ENCODE results near the gene KRT31. TPM values are rescaled to one million over a fixed set of nuclear protein-coding genes. Genes with fewer than 3 reads are reported as not detected.

KRT31 gene
- total RNA-seq, 2 donors from 2014 or later, result not detected

GRCh38 chr17:41439375-41439774, 42.0 kb upstream of the KRT31 start:
- no peak overlapping the region for H3K27ac Mint-ChIP-seq
- H3K9me3 ChIP-seq (ENCODE audit: control insufficient read depth, low read length), result no peaks in the 10 kb centered on the region
- H3K27ac ChIP-seq (ENCODE audit: low read depth, low read length), result no peak overlapping the region
- H3K4me3 Mint-ChIP-seq, result no peak overlapping the region
- H3K9ac ChIP-seq (ENCODE audit: extremely low read depth, low read length, poor library complexity, severe bottlenecking), result no peak overlapping the region
- H3K4me3 ChIP-seq (ENCODE audit: low read length), result no peak overlapping the region
- H3K4me1 ChIP-seq (ENCODE audit: control insufficient read depth, insufficient read depth, low read length), result no peaks in the 10 kb centered on the region
- no peaks in the 10 kb centered on the region for H3K36me3 ChIP-seq (ENCODE audit: control insufficient read depth, insufficient read depth, low read length)
- TF ChIP-seq, protein P1, sequence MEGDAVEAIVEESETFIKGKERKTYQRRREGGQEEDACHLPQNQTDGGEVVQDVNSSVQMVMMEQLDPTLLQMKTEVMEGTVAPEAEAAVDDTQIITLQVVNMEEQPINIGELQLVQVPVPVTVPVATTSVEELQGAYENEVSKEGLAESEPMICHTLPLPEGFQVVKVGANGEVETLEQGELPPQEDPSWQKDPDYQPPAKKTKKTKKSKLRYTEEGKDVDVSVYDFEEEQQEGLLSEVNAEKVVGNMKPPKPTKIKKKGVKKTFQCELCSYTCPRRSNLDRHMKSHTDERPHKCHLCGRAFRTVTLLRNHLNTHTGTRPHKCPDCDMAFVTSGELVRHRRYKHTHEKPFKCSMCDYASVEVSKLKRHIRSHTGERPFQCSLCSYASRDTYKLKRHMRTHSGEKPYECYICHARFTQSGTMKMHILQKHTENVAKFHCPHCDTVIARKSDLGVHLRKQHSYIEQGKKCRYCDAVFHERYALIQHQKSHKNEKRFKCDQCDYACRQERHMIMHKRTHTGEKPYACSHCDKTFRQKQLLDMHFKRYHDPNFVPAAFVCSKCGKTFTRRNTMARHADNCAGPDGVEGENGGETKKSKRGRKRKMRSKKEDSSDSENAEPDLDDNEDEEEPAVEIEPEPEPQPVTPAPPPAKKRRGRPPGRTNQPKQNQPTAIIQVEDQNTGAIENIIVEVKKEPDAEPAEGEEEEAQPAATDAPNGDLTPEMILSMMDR (conservative IDR thresholded peaks at IDR 0.05), result no peak
- DNase-seq, result no peak
- H3K27me3 Mint-ChIP-seq (ENCODE audit: insufficient read depth), result peaks cover 6% of the 10 kb centered on the region
- no peaks in the 10 kb centered on the region for H3K4me1 Mint-ChIP-seq
- no peaks in the 10 kb centered on the region for H3K9me3 Mint-ChIP-seq
- WGBS, 2 experiments (ENCODE audit: insufficient coverage in 1 of 2, insufficient read length in 1 of 2), result 71 to 73% methylated on average over 5 of the region's 5 CpGs
- H3K27me3 ChIP-seq (ENCODE audit: control insufficient read depth, insufficient read depth, low read length, poor library complexity, severe bottlenecking), result no peaks in the 10 kb centered on the region
- no peaks in the 10 kb centered on the region for H3K36me3 Mint-ChIP-seq (ENCODE audit: low read depth)

DNA sequence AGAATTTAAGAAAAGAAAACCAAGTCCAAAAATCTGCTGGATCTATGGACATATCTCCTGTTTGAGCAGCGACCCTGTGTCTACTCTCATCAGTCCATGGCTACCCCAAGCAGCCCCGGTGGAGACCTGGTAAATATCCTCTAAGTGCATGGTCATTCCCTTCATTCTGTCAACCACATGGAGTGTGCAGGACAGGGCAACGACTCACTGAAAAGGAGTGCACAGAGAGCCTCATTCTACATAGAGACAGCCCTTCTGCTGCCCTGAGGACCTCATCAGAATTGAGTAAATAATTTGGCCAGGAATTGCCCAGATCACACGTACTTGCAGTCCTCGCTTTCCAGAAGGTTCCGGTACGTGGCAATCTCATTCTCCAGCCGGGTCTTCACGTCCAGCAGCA, 40.4 kb upstream of the KRT31 start:
- Mint-ChIP-seq H3K27me3 (ENCODE audit: insufficient read depth) (peaks cover 5% of the 10 kb centered on the region), H3K36me3 (ENCODE audit: low read depth) (no peaks in the 10 kb centered on the region), H3K4me3 (no peak overlapping the region), H3K4me1 (no peaks in the 10 kb centered on the region), H3K27ac (no peak overlapping the region), H3K9me3 (no peaks in the 10 kb centered on the region)
- Histone ChIP-seq H3K4me1 (ENCODE audit: control insufficient read depth, insufficient read depth, low read length) (no peaks in the 10 kb centered on the region), H3K9me3 (ENCODE audit: control insufficient read depth, low read length) (no peaks in the 10 kb centered on the region), H3K27me3 (ENCODE audit: control insufficient read depth, insufficient read depth, low read length, poor library complexity, severe bottlenecking) (no peaks in the 10 kb centered on the region), H3K9ac (ENCODE audit: extremely low read depth, low read length, poor library complexity, severe bottlenecking) (no peak overlapping the region), H3K4me3 (ENCODE audit: low read length) (no peak overlapping the region), H3K27ac (ENCODE audit: low read depth, low read length) (no peak overlapping the region), H3K36me3 (ENCODE audit: control insufficient read depth, insufficient read depth, low read length) (no peaks in the 10 kb centered on the region)
- 92 to 96% methylated on average over 9 of the region's 9 CpGs for WGBS, 2 experiments (ENCODE audit: insufficient coverage in 1 of 2, insufficient read length in 1 of 2)
- TF ChIP-seq, protein P1 (conservative IDR thresholded peaks at IDR 0.05), result no peak
- no peak for DNase-seq

- Mint-ChIP-seq H3K27me3 (ENCODE audit: insufficient read depth) (peaks cover 5% of the 10 kb centered on the region), H3K27ac (no peak overlapping the region), H3K4me1 (no peaks in the 10 kb centered on the region), H3K4me3 (no peak overlapping the region), H3K9me3 (no peaks in the 10 kb centered on the region), H3K36me3 (ENCODE audit: low read depth) (no peaks in the 10 kb centered on the region)
- Histone ChIP-seq H3K27me3 (ENCODE audit: control insufficient read depth, insufficient read depth, low read length, poor library complexity, severe bottlenecking) (no peaks in the 10 kb centered on the region), H3K36me3 (ENCODE audit: control insufficient read depth, insufficient read depth, low read length) (no peaks in the 10 kb centered on the region), H3K9me3 (ENCODE audit: control insufficient read depth, low read length) (no peaks in the 10 kb centered on the region), H3K4me3 (ENCODE audit: low read length) (no peak overlapping the region), H3K27ac (ENCODE audit: low read depth, low read length) (no peak overlapping the region), H3K4me1 (ENCODE audit: control insufficient read depth, insufficient read depth, low read length) (no peaks in the 10 kb centered on the region), H3K9ac (ENCODE audit: extremely low read depth, low read length, poor library complexity, severe bottlenecking) (no peak overlapping the region)
- 88 to 95% methylated on average over 5 to 7 of the region's 7 CpGs for WGBS, 2 experiments (ENCODE audit: insufficient coverage in 1 of 2, insufficient read length in 1 of 2)
- DNase-seq, result no peak
- TF ChIP-seq, protein P1 (conservative IDR thresholded peaks at IDR 0.05), result no peak
These were observed 39.8 kb upstream of the KRT31 start for GRCh38 chr17:41437254-41437653.

Measured in endodermal cell (in vitro differentiated cells).